ENCODE results near the gene STRAP.
A peak's percentile ranks its signal among the peaks of the same experiment; 100 is the strongest.

STRAP gene

DNA sequence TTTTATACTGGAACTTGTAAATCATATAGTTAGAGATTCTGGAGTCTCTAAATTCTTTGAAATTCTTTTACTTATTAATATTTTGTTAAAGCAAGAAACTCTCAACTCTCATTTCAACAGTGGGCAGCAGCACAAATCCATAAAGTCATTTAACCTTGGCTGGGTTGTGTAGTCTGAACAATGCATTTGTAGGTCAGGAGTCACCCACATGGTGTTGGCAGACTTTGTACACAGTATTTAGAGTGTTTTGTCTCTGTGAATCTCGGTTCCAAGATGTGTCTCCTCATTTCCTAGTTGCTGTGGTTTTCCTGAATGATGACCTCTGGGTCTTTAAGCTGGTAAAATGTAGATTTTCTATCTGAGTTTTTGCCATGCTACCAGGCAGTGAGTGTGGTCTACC, 20.8 kb upstream of the STRAP start:
- Histone ChIP-seq H3K4me1 (ENCODE audit: insufficient read depth, low read length) (no peaks in the 10 kb centered on the region), H2AFZ (ENCODE audit: low read depth, low read length) (no peak overlapping the region), H3K27ac (ENCODE audit: low read length) (no peak overlapping the region), H3K79me2 (ENCODE audit: insufficient read depth, low read length) (no peaks in the 10 kb centered on the region), H3K27me3 (ENCODE audit: insufficient read depth, low read length, poor library complexity) (peaks cover 20% of the 10 kb centered on the region), H3K4me2 (ENCODE audit: insufficient read depth, low read length) (no peak overlapping the region), H3K9ac (ENCODE audit: low read depth, low read length) (no peak overlapping the region), H3K36me3 (ENCODE audit: insufficient read depth, low read length) (no peaks in the 10 kb centered on the region), H3K9me3 (ENCODE audit: insufficient read depth, low read length, severe bottlenecking) (no peaks in the 10 kb centered on the region), H3K4me3 (ENCODE audit: low read depth in 1 of 2, low read length in 2 of 2) (no peak overlapping the region), H4K20me1 (ENCODE audit: insufficient read depth, low read length) (no peaks in the 10 kb centered on the region)
- DNase-seq (no peak), ATAC-seq (ENCODE audit: insufficient read depth, low read depth) (no peak)
- no peak for TF ChIP-seq EZH2 (IDR thresholded peaks at IDR 0.05; ENCODE audit: borderline replicate concordance, low read depth, low read length, severe bottlenecking)
- TF ChIP-seq, protein P1, sequence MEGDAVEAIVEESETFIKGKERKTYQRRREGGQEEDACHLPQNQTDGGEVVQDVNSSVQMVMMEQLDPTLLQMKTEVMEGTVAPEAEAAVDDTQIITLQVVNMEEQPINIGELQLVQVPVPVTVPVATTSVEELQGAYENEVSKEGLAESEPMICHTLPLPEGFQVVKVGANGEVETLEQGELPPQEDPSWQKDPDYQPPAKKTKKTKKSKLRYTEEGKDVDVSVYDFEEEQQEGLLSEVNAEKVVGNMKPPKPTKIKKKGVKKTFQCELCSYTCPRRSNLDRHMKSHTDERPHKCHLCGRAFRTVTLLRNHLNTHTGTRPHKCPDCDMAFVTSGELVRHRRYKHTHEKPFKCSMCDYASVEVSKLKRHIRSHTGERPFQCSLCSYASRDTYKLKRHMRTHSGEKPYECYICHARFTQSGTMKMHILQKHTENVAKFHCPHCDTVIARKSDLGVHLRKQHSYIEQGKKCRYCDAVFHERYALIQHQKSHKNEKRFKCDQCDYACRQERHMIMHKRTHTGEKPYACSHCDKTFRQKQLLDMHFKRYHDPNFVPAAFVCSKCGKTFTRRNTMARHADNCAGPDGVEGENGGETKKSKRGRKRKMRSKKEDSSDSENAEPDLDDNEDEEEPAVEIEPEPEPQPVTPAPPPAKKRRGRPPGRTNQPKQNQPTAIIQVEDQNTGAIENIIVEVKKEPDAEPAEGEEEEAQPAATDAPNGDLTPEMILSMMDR (IDR thresholded peaks at IDR 0.05; ENCODE audit: borderline replicate concordance, extremely low read depth, low read length, poor library complexity, severe bottlenecking), result no peak

- Histone ChIP-seq H2AFZ (ENCODE audit: low read depth, low read length) (no peak overlapping the region), H3K27me3 (ENCODE audit: insufficient read depth, low read length, poor library complexity) (peaks cover 20% of the 10 kb centered on the region), H3K4me2 (ENCODE audit: insufficient read depth, low read length) (no peak overlapping the region), H3K9me3 (ENCODE audit: insufficient read depth, low read length, severe bottlenecking) (no peaks in the 10 kb centered on the region), H3K4me3 (ENCODE audit: low read depth in 1 of 2, low read length in 2 of 2) (no peak overlapping the region), H3K36me3 (ENCODE audit: insufficient read depth, low read length) (no peaks in the 10 kb centered on the region), H4K20me1 (ENCODE audit: insufficient read depth, low read length) (no peaks in the 10 kb centered on the region), H3K4me1 (ENCODE audit: insufficient read depth, low read length) (no peaks in the 10 kb centered on the region), H3K27ac (ENCODE audit: low read length) (no peak overlapping the region), H3K9ac (ENCODE audit: low read depth, low read length) (no peak overlapping the region), H3K79me2 (ENCODE audit: insufficient read depth, low read length) (no peaks in the 10 kb centered on the region)
- TF ChIP-seq, protein P1 (IDR thresholded peaks at IDR 0.05; ENCODE audit: borderline replicate concordance, extremely low read depth, low read length, poor library complexity, severe bottlenecking), result no peak
- no peak for ATAC-seq (ENCODE audit: insufficient read depth, low read depth)
- no peak for DNase-seq
Measured at GRCh38 chr12:15862840-15863239, 19.3 kb upstream of the STRAP start.

- Histone ChIP-seq H3K4me1 (ENCODE audit: insufficient read depth, low read length) (no peaks in the 10 kb centered on the region), H3K27ac (ENCODE audit: low read length) (no peak overlapping the region), H3K9ac (ENCODE audit: low read depth, low read length) (no peak overlapping the region), H4K20me1 (ENCODE audit: insufficient read depth, low read length) (no peaks in the 10 kb centered on the region), H3K27me3 (ENCODE audit: insufficient read depth, low read length, poor library complexity) (peaks cover 20% of the 10 kb centered on the region), H3K9me3 (ENCODE audit: insufficient read depth, low read length, severe bottlenecking) (no peaks in the 10 kb centered on the region), H2AFZ (ENCODE audit: low read depth, low read length) (no peak overlapping the region), H3K79me2 (ENCODE audit: insufficient read depth, low read length) (no peaks in the 10 kb centered on the region), H3K4me3 (ENCODE audit: low read depth in 1 of 2, low read length in 2 of 2) (no peak overlapping the region), H3K36me3 (ENCODE audit: insufficient read depth, low read length) (no peaks in the 10 kb centered on the region), H3K4me2 (ENCODE audit: insufficient read depth, low read length) (no peak overlapping the region)
- ATAC-seq (ENCODE audit: insufficient read depth, low read depth), result no peak
- DNase-seq, result no peak
- TF ChIP-seq, protein P1 (IDR thresholded peaks at IDR 0.05; ENCODE audit: borderline replicate concordance, extremely low read depth, low read length, poor library complexity, severe bottlenecking), result no peak
- no peak for TF ChIP-seq EZH2 (IDR thresholded peaks at IDR 0.05; ENCODE audit: borderline replicate concordance, low read depth, low read length, severe bottlenecking)
Measured at GRCh38 chr12:15863372-15863771, 18.8 kb upstream of the STRAP start.

DNA sequence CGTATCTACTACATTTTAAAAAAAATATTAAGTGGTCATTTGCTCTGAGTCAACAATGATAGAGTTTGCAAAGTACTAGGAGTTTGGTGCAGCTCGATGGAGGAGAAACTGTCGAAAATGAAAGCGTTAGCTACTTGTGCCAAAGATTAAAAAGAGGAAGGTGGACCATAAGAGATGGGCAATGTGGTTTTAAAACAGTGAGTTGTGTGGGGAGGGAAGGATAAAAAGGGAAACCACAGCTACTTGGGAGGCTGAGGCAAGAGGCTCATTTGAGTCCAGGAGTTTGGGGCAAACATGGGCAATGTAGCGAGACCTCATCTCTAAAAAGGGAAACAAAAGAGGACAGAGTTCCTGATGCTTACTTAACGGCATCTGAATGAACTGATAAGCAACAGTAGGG, 18.2 kb upstream of the STRAP start:
- Histone ChIP-seq H3K4me3 (ENCODE audit: low read depth in 1 of 2, low read length in 2 of 2) (no peak overlapping the region), H4K20me1 (ENCODE audit: insufficient read depth, low read length) (no peaks in the 10 kb centered on the region), H3K27ac (ENCODE audit: low read length) (no peak overlapping the region), H3K27me3 (ENCODE audit: insufficient read depth, low read length, poor library complexity) (peaks cover 17% of the 10 kb centered on the region), H2AFZ (ENCODE audit: low read depth, low read length) (no peak overlapping the region), H3K79me2 (ENCODE audit: insufficient read depth, low read length) (no peaks in the 10 kb centered on the region), H3K36me3 (ENCODE audit: insufficient read depth, low read length) (no peaks in the 10 kb centered on the region), H3K4me1 (ENCODE audit: insufficient read depth, low read length) (no peaks in the 10 kb centered on the region), H3K9me3 (ENCODE audit: insufficient read depth, low read length, severe bottlenecking) (no peaks in the 10 kb centered on the region), H3K4me2 (ENCODE audit: insufficient read depth, low read length) (no peak overlapping the region), H3K9ac (ENCODE audit: low read depth, low read length) (no peak overlapping the region)
- no peak for DNase-seq
- no peak for TF ChIP-seq EZH2 (IDR thresholded peaks at IDR 0.05; ENCODE audit: borderline replicate concordance, low read depth, low read length, severe bottlenecking)
- TF ChIP-seq, protein P1 (IDR thresholded peaks at IDR 0.05; ENCODE audit: borderline replicate concordance, extremely low read depth, low read length, poor library complexity, severe bottlenecking), result no peak
- peak; percentile 37; the same call in 1 of the 3 replicates for ATAC-seq (ENCODE audit: insufficient read depth, low read depth)
